Stomach (tissue), 4 donors: ENCODE data around the gene ENOX1.

ENCODE experiments used
- CTCF ChIP-seq, 7 experiments: fragments of 450-650 bp in 4 of 7; fragments of 200-600 bp in 3 of 7; sonication (generic) in 3 of 7; IDR thresholded peaks; one replicate each; pipeline ENCODE4 v1.5.1; 2016 to 2019; ENCODE audit warnings: antibody characterized with exemption in 7 of 7, control low read depth in 2 of 7, mild to moderate bottlenecking in 1 of 7
- EP300 ChIP-seq: sonication (generic); formaldehyde crosslinking; IDR thresholded peaks from one replicate; pipeline ENCODE4 v1.6.1; 2017; ENCODE audit warnings: antibody characterized with exemption
- POLR2A ChIP-seq, 4 donors: fragments of 450-650 bp; IDR thresholded peaks; one replicate each; pipeline ENCODE4 v1.6.1; 2016; ENCODE audit warnings: antibody characterized with exemption in 4 of 4, control low read depth in 2 of 4, mild to moderate bottlenecking in 1 of 4, moderate library complexity in 1 of 4

DNA sequence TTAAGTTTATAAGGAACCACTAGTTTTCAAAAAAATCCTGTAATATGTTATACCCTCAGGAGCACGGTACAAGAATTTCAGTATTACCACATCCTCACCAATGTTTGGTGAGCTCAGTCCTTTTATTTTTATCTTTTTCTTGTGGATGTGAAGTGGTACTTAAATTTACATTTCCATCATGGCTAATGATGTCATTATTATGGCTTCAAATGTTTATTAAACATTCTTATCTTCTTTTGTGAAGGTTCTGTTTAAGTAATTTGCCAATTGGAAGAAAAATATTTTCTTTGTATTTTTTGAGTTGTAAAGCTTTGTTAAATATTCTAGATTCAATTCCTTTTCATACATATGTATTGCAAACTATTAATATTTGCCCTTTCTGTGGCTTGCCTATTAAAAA is 291.0 kb downstream of the ENOX1 start:
- TF ChIP-seq POLR2A (IDR thresholded peaks at IDR 0.05), result no peak
- TF ChIP-seq CTCF (IDR thresholded peaks at IDR 0.05), result no peak
- no peak for TF ChIP-seq EP300
